Endodermal cell (in vitro differentiated cells): Measurements from ENCODE around the gene DXO. TPM values are rescaled to one million over a fixed set of nuclear protein-coding genes. Genes with fewer than 3 reads are reported as not detected.
"Not testable (repeated sequence)": the region's sequence is repeated elsewhere in the genome, so short reads cannot be mapped to it uniquely, and the experiment has no call there.

Experiments used
- DNase-seq: peaks from one replicate; pipeline ENCODE4 v3.0.0-alpha.2; 2017
- H3K27ac ChIP-seq: 2 replicates; pipeline ENCODE4 v1.5.1; 2013; ENCODE audit warnings: mild to moderate bottlenecking, low read depth, low read length, moderate library complexity
- H3K27me3 ChIP-seq: 2 replicates; pipeline ENCODE4 v1.6.1; 2013; ENCODE audit warnings: mild to moderate bottlenecking, low read length, moderate library complexity; ENCODE audit not compliant: insufficient read depth, control insufficient read depth, poor library complexity, severe bottlenecking
- H3K36me3 ChIP-seq: 2 replicates; pipeline ENCODE4 v1.7.0; 2013; ENCODE audit warnings: mild to moderate bottlenecking, low read length, moderate library complexity; ENCODE audit not compliant: control insufficient read depth, insufficient read depth
- H3K4me1 ChIP-seq: one replicate; pipeline ENCODE4 v1.7.0; 2013; ENCODE audit warnings: low read length; ENCODE audit not compliant: control insufficient read depth, insufficient read depth
- H3K4me3 ChIP-seq: 2 replicates; pipeline ENCODE4 v1.5.1; 2013; ENCODE audit warnings: mild to moderate bottlenecking, low read length, moderate library complexity
- H3K9ac ChIP-seq: 2 replicates; pipeline ENCODE4 v1.6.1; 2013; ENCODE audit warnings: mild to moderate bottlenecking, low read length, moderate library complexity; ENCODE audit not compliant: poor library complexity, severe bottlenecking; ENCODE audit errors: extremely low read depth
- H3K9me3 ChIP-seq: 2 replicates; pipeline ENCODE4 v1.6.1; 2013; ENCODE audit warnings: mild to moderate bottlenecking, low read length, moderate library complexity; ENCODE audit not compliant: control insufficient read depth
- H3K27ac Mint-ChIP-seq: 2 replicates; pipeline ENCODE4 v1.8.0; 2020; ENCODE audit warnings: mixed read lengths
- H3K27me3 Mint-ChIP-seq: 2 replicates; pipeline ENCODE4 v1.8.0; 2021; ENCODE audit warnings: mild to moderate bottlenecking, mixed read lengths; ENCODE audit not compliant: insufficient read depth
- H3K36me3 Mint-ChIP-seq: 2 replicates; pipeline ENCODE4 v1.8.0; 2020; ENCODE audit warnings: low read depth, mixed read lengths
- H3K4me1 Mint-ChIP-seq: 2 replicates; pipeline ENCODE4 v1.8.0; 2020; ENCODE audit warnings: mixed read lengths
- H3K4me3 Mint-ChIP-seq: 2 replicates; pipeline ENCODE4 v1.8.0; 2020; ENCODE audit warnings: mild to moderate bottlenecking, moderate library complexity, mixed read lengths
- H3K9me3 Mint-ChIP-seq: 2 replicates; pipeline ENCODE4 v1.8.0; 2020; ENCODE audit warnings: mild to moderate bottlenecking, mixed read lengths
- WGBS, 2 experiments: methylation state at CpG; one replicate each; pipeline versions ENCODE4 v1.1.5 to v1.1.7; 2013; ENCODE audit warnings: missing lambda C conversion rate in 2 of 2, mixed read lengths in 1 of 2; ENCODE audit not compliant: insufficient coverage in 1 of 2, insufficient read length in 1 of 2; 5-methylcytosine and 5-hydroxymethylcytosine counted together
- total RNA-seq, 2 donors: library from RNA; stranded (reverse); fragmentation: NEBNext Ultra II Directional in 1 of 2; extraction: Animal tissue kit (Norgen Biotek cat#: 25700) in 1 of 2; gene quantifications; 2 replicates in 1 of 2; 3 replicates in 1 of 2; pipeline ENCODE4 v1.2.1, GENCODE V29; 2021

Gene DXO
- total RNA-seq, 2 donors from 2014 or later, result 19.2 to 22.3 TPM

GRCh38 chr6:32004393-32004792 is 32.5 kb upstream of the DXO start:
- WGBS, 2 experiments, result 93 to 95% methylated on average over 2 to 4 of the region's 4 CpGs
- not testable (repeated sequence) for H3K4me1 ChIP-seq, H3K27me3 Mint-ChIP-seq, H3K36me3 ChIP-seq, H3K36me3 Mint-ChIP-seq, H3K4me1 Mint-ChIP-seq, H3K9ac ChIP-seq, H3K9me3 Mint-ChIP-seq, H3K9me3 ChIP-seq, H3K27ac Mint-ChIP-seq, H3K27ac ChIP-seq, H3K4me3 ChIP-seq, DNase-seq, H3K27me3 ChIP-seq, H3K4me3 Mint-ChIP-seq

DNA sequence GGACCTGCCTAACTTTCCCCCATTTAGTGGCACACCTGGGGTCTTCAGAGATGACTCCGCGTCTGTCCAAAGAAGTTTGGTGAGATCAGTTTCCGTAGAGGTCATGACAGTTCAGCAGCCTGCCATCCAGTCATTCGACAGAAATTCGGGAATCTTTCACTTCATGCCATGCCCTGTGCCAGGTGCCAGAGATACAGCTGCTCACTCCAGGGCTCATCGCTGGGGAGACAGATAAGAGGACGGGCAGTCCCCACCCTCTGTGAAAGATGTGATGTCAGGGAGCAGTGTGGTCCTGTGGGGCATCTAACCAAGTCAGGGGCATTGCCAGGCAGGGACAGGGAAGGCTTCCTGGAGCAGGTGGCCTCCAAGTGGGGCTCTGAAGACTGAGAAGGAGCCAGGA is 31.4 kb upstream of the DXO start:
- not testable (repeated sequence) for H3K9me3 Mint-ChIP-seq, H3K9me3 ChIP-seq, DNase-seq, H3K27ac Mint-ChIP-seq, H3K4me3 Mint-ChIP-seq, H3K27me3 Mint-ChIP-seq, H3K27ac ChIP-seq, H3K27me3 ChIP-seq, H3K4me1 ChIP-seq, H3K36me3 ChIP-seq, H3K9ac ChIP-seq, H3K36me3 Mint-ChIP-seq, H3K4me3 ChIP-seq, H3K4me1 Mint-ChIP-seq
- no CpG with 5 or more reads among the region's 7 CpGs for WGBS, 2 experiments

GRCh38 chr6:32002546-32003268 is 30.8 kb upstream of the DXO start:
- not testable (repeated sequence) for H3K4me1 Mint-ChIP-seq, H3K27me3 Mint-ChIP-seq, H3K27ac Mint-ChIP-seq, H3K36me3 Mint-ChIP-seq, H3K27ac ChIP-seq, H3K4me3 ChIP-seq, H3K27me3 ChIP-seq, H3K9me3 Mint-ChIP-seq, H3K9ac ChIP-seq, H3K9me3 ChIP-seq, H3K4me3 Mint-ChIP-seq, H3K36me3 ChIP-seq, H3K4me1 ChIP-seq, DNase-seq
- no CpG with 5 or more reads among the region's 15 CpGs for WGBS, 2 experiments

DNA sequence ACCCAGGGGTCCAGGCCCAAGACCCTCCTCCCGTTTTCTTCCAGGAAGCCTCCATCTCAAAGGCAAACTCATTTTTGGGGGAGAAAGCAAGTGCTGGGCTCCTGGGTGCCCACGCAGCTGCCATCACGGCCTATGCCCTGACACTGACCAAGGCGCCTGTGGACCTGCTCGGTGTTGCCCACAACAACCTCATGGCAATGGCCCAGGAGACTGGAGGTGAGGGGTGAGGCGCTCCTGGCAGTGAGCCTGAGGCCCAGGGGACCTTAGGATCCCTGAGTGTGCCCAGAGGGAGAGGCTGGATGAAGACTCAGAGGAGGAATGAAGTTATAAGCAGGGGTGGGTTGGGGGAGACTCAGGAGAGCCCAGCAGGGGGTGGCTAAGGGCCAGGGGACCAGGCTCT is 24.4 kb upstream of the DXO start:
- 92 to 100% methylated on average over 2 to 6 of the region's 6 CpGs for WGBS, 2 experiments
- H3K36me3 Mint-ChIP-seq, H3K9ac ChIP-seq, DNase-seq, H3K4me1 Mint-ChIP-seq, H3K27ac Mint-ChIP-seq, H3K9me3 ChIP-seq, H3K9me3 Mint-ChIP-seq, H3K4me3 ChIP-seq, H3K4me3 Mint-ChIP-seq, H3K36me3 ChIP-seq, H3K27ac ChIP-seq, H3K4me1 ChIP-seq, H3K27me3 ChIP-seq, H3K27me3 Mint-ChIP-seq: not testable (repeated sequence)

DNA sequence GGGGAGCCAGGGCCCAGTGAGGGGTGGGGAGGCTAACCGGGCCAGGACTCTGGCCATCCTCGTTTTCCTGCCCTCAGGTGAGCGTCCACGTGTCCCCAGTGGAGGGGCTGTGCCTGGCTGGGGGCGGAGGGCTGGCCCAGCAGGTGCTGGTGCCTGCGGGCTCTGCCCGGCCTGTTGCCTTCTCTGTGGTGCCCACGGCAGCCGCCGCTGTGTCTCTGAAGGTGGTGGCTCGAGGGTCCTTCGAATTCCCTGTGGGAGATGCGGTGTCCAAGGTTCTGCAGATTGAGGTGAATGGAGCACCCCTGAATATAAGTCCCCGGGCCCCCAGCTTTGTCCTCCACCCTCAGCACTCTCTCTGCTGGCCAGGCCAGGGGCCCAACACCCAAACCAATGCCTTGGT is 22.5 kb upstream of the DXO start:
- not testable (repeated sequence) for H3K9ac ChIP-seq, H3K36me3 Mint-ChIP-seq, DNase-seq, H3K27me3 Mint-ChIP-seq, H3K4me3 Mint-ChIP-seq, H3K27ac ChIP-seq, H3K36me3 ChIP-seq, H3K4me1 ChIP-seq, H3K9me3 ChIP-seq, H3K4me3 ChIP-seq, H3K9me3 Mint-ChIP-seq, H3K4me1 Mint-ChIP-seq, H3K27me3 ChIP-seq, H3K27ac Mint-ChIP-seq
- WGBS, 2 experiments, result no CpG with 5 or more reads among the region's 14 CpGs

GRCh38 chr6:31989363-31989762 is 17.4 kb upstream of the DXO start:
- not testable (repeated sequence) for H3K9me3 Mint-ChIP-seq, H3K27me3 Mint-ChIP-seq

DNA sequence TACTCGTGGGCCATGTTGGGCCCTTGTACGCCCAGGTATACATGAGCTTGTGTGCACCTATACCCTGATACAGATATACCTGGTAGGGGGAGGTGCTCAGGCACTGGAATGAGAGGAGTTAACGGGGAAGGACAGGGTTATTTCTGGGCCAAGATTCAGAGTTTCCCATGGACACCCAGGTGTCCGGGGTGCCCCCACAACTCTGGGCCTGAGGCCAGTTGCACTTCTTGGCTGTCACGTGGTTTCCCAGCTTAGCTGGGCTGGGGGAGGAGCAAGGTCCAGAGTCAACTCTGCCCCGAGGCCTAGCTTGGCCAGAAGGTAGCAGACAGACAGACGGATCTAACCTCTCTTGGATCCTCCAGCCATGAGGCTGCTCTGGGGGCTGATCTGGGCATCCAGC is 9.8 kb upstream of the DXO start, which contains the start of gene C4A:
Gene C4A (plus strand): TSS at position 314 of the 400 bp plus-strand sequence. CDS start 51 bp downstream, at position 365.
- H3K4me1 ChIP-seq, DNase-seq, H3K4me3 ChIP-seq, H3K27me3 Mint-ChIP-seq, H3K27ac ChIP-seq, H3K27me3 ChIP-seq, H3K4me1 Mint-ChIP-seq, H3K9ac ChIP-seq, H3K9me3 Mint-ChIP-seq, H3K9me3 ChIP-seq, H3K27ac Mint-ChIP-seq, H3K4me3 Mint-ChIP-seq: not testable (repeated sequence)
- peaks cover 13% of the 10 kb centered on the region for H3K36me3 Mint-ChIP-seq
- peaks cover 12% of the 10 kb centered on the region for H3K36me3 ChIP-seq
- no CpG with 5 or more reads among the region's 7 CpGs for WGBS, 2 experiments

More at GRCh38 chr6:31989363-31989762, 17.4 kb upstream of the DXO start:
- H3K9ac ChIP-seq, H3K4me1 Mint-ChIP-seq, H3K9me3 ChIP-seq, H3K27ac ChIP-seq, H3K4me1 ChIP-seq, DNase-seq, H3K36me3 ChIP-seq, H3K27ac Mint-ChIP-seq, H3K36me3 Mint-ChIP-seq, H3K4me3 Mint-ChIP-seq, H3K27me3 ChIP-seq, H3K4me3 ChIP-seq: not testable (repeated sequence)
- no CpG with 5 or more reads among the region's 10 CpGs for WGBS, 2 experiments
